Gastroesophageal sphincter (tissue), 4 donors: ENCODE results near the gene IKZF2. TPM values are rescaled to one million over a fixed set of nuclear protein-coding genes. Genes with fewer than 3 reads are reported as not detected.

ENCODE experiments used
- ATAC-seq: fragments of 150-250 bp; one replicate; pipeline ENCODE4 v1.9.1; 2016; ENCODE audit warnings: mild to moderate bottlenecking, moderate library complexity
- H3K27ac ChIP-seq, 4 donors: fragments of 200-600 bp; sonication (generic) in 3 of 4; 1 replicate in 3 of 4; 2 replicates in 1 of 4; pipeline ENCODE4 v1.5.1; 2016 to 2019
- H3K27me3 ChIP-seq: fragments of 200-600 bp; sonication (generic); one replicate; pipeline ENCODE4 v1.5.1; 2019
- H3K36me3 ChIP-seq, 2 donors: fragments of 200-600 bp; sonication (generic); one replicate each; pipeline ENCODE4 v1.5.1; 2019; ENCODE audit warnings: control low read depth in 1 of 2
- H3K4me1 ChIP-seq, 3 donors: fragments of 200-600 bp; sonication (generic); 1 replicate in 2 of 3; 2 replicates in 1 of 3; pipeline ENCODE4 v1.5.1; 2016 to 2019; ENCODE audit warnings: control low read depth in 2 of 3
- H3K4me3 ChIP-seq, 2 donors: fragments of 200-600 bp; sonication (generic); one replicate each; pipeline ENCODE4 v1.5.1; 2019; ENCODE audit warnings: mild to moderate bottlenecking in 1 of 2, moderate library complexity in 1 of 2
- H3K9me3 ChIP-seq, 3 donors: fragments of 200-600 bp; sonication (generic); one replicate each; pipeline ENCODE4 v1.5.1; 2017 to 2019; ENCODE audit warnings: control low read depth in 2 of 3
- CTCF ChIP-seq, 4 experiments: fragments of 200-600 bp in 2 of 4; fragments of 450-650 bp in 2 of 4; sonication (generic) in 1 of 4; IDR thresholded peaks; one replicate each; pipeline ENCODE4 v1.5.1; 2017 to 2019; ENCODE audit warnings: antibody characterized with exemption in 4 of 4, mild to moderate bottlenecking in 2 of 4, moderate library complexity in 2 of 4
- EP300 ChIP-seq: sonication (generic); formaldehyde crosslinking; IDR thresholded peaks from one replicate; pipeline ENCODE4 v1.6.1; 2017; ENCODE audit warnings: antibody characterized with exemption, mild to moderate bottlenecking
- POLR2A ChIP-seq, 2 donors: fragments of 450-650 bp; IDR thresholded peaks; one replicate each; pipeline ENCODE4 v1.6.1; 2017; ENCODE audit warnings: antibody characterized with exemption in 2 of 2, mild to moderate bottlenecking in 2 of 2, moderate library complexity in 1 of 2
- POLR2AphosphoS5 ChIP-seq: sonication (generic); formaldehyde crosslinking; IDR thresholded peaks from one replicate; pipeline ENCODE4 v1.6.1; 2017; ENCODE audit warnings: antibody characterized with exemption
- WGBS, 2 donors: methylation state at CpG; one replicate each; pipeline ENCODE4 v1.1.5; 2018; ENCODE audit warnings: low coverage in 1 of 2; 5-methylcytosine and 5-hydroxymethylcytosine counted together
- total RNA-seq, 4 donors: library from RNA; depleted of rRNA; stranded (reverse); fragments of >200 nt; gene quantifications; one replicate each; pipeline ENCODE4 v1.1.0, GENCODE V29; 2016

Gene IKZF2
- total RNA-seq, 4 donors from 2014 or later = 4.2 to 11.6 (median 9.6) TPM

- Histone ChIP-seq H3K36me3 (no peaks in the 10 kb centered on the region), H3K27ac (no peak overlapping the region), H3K4me3 (no peak overlapping the region), H3K9me3 (no peaks in the 10 kb centered on the region), H3K27me3 (no peaks in the 10 kb centered on the region), H3K4me1 (peaks cover 0 to 6% (median 3%) of the 10 kb centered on the region in 3 donors)
- TF ChIP-seq POLR2A (IDR thresholded peaks at IDR 0.05) (no peak), CTCF (IDR thresholded peaks at IDR 0.05) (no peak), POLR2AphosphoS5 (no peak), EP300 (no peak)
- WGBS, 2 donors = 71 to 74% methylated on average over 3 of the region's 3 CpGs
- no peak for ATAC-seq
These were observed 25.6 kb downstream of the IKZF2 start for GRCh38 chr2:213125646-213126347.

GRCh38 chr2:213122725-213123124, 28.7 kb downstream of the IKZF2 start:
- Histone ChIP-seq H3K36me3 (no peaks in the 10 kb centered on the region), H3K27me3 (no peaks in the 10 kb centered on the region), H3K27ac (no peak overlapping the region), H3K4me1 (peaks cover 0 to 21% (median 3%) of the 10 kb centered on the region in 3 donors), H3K4me3 (no peak overlapping the region), H3K9me3 (no peaks in the 10 kb centered on the region)
- TF ChIP-seq POLR2AphosphoS5 (no peak), POLR2A (IDR thresholded peaks at IDR 0.05) (no peak), CTCF (IDR thresholded peaks at IDR 0.05) (no peak), EP300 (no peak)
- WGBS, 2 donors = 81 to 89% methylated on average over 4 of the region's 4 CpGs
- no peak for ATAC-seq

GRCh38 chr2:213121690-213122089, 29.7 kb downstream of the IKZF2 start:
- no peaks in the 10 kb centered on the region for H3K9me3 ChIP-seq
- H3K36me3 ChIP-seq = no peaks in the 10 kb centered on the region
- TF ChIP-seq CTCF (IDR thresholded peaks at IDR 0.05) = no peak
- TF ChIP-seq POLR2A (IDR thresholded peaks at IDR 0.05) = no peak
- TF ChIP-seq POLR2AphosphoS5 = no peak
- TF ChIP-seq EP300 = no peak
- no peaks in the 10 kb centered on the region for H3K27me3 ChIP-seq
- H3K4me3 ChIP-seq = no peak overlapping the region
- peaks cover 0 to 21% (median 3%) of the 10 kb centered on the region in 3 donors for H3K4me1 ChIP-seq
- no peak for ATAC-seq
- no peak overlapping the region for H3K27ac ChIP-seq

GRCh38 chr2:213119061-213119809, 32.2 kb downstream of the IKZF2 start:
- TF ChIP-seq POLR2A (IDR thresholded peaks at IDR 0.05) (no peak), POLR2AphosphoS5 (no peak), EP300 (no peak), CTCF (IDR thresholded peaks at IDR 0.05) (no peak)
- Histone ChIP-seq H3K27me3 (no peaks in the 10 kb centered on the region), H3K27ac (no peak overlapping the region), H3K36me3 (no peaks in the 10 kb centered on the region), H3K9me3 (no peaks in the 10 kb centered on the region), H3K4me3 (no peak overlapping the region), H3K4me1 (peaks cover 0 to 21% (median 0%) of the 10 kb centered on the region in 3 donors)
- ATAC-seq = no peak
- 44 to 62% methylated on average over 5 of the region's 5 CpGs for WGBS, 2 donors

- no peak for TF ChIP-seq CTCF (IDR thresholded peaks at IDR 0.05)
- TF ChIP-seq POLR2AphosphoS5 = no peak
- no peak for TF ChIP-seq EP300
- no peak for TF ChIP-seq POLR2A (IDR thresholded peaks at IDR 0.05)
- Histone ChIP-seq H3K36me3 (no peaks in the 10 kb centered on the region), H3K4me3 (no peak overlapping the region), H3K9me3 (no peaks in the 10 kb centered on the region), H3K27me3 (no peaks in the 10 kb centered on the region), H3K4me1 (peaks cover 0 to 11% (median 0%) of the 10 kb centered on the region in 3 donors), H3K27ac (no peak overlapping the region)
- WGBS, 2 donors = 68% methylated on average over 2 of the region's 2 CpGs; no CpG with 5 or more reads in 1 of the 2 donors
- no peak for ATAC-seq
These were observed 43.1 kb downstream of the IKZF2 start for GRCh38 chr2:213108308-213108707.
